Activated CD4-positive, alpha-beta T cell treated with anti-CD3 and anti-CD28 coated beads for 24 hours (primary cell): ENCODE data around the gene RGL2.

Experiments
- DNase-seq, 2 donors: peaks; one replicate each; pipeline ENCODE4 v3.0.0-alpha.2; 2020; ENCODE audit warnings: low read depth in 2 of 2

RGL2 gene

GRCh38 chr6:33316603-33317418, 18.1 kb upstream of the RGL2 start:
- DNase-seq: no peak

GRCh38 chr6:33315793-33316602, 17.3 kb upstream of the RGL2 start:
- no peak for DNase-seq

- no peak for DNase-seq
Measured at GRCh38 chr6:33314943-33315792, 16.4 kb upstream of the RGL2 start.

GRCh38 chr6:33314515-33314942, 15.8 kb upstream of the RGL2 start:
- DNase-seq: peak; percentile 29 to 39

GRCh38 chr6:33313709-33314514, 15.2 kb upstream of the RGL2 start, which contains the start of gene TAPBP:
Gene TAPBP (minus strand): TSS chr6:33314078. CDS start chr6:33314041, 37 bp downstream.
- DNase-seq: peak; percentile 71 to 73

GRCh38 chr6:33313105-33313708, 14.5 kb upstream of the RGL2 start:
- peak in 1 of 2 donors; percentile 37 for DNase-seq

GRCh38 chr6:33312361-33313104, 13.8 kb upstream of the RGL2 start:
- peak; percentile 68 for DNase-seq

- DNase-seq: no peak
Measured at GRCh38 chr6:33306356-33306755, 7.6 kb upstream of the RGL2 start.

- no peak for DNase-seq
Measured at GRCh38 chr6:33305052-33305451, 6.3 kb upstream of the RGL2 start.

GRCh38 chr6:33304216-33304615, 5.5 kb upstream of the RGL2 start:
- DNase-seq: no peak

- DNase-seq: no peak
Measured at GRCh38 chr6:33301877-33302276, 3.1 kb upstream of the RGL2 start.

- peak; percentile 90 to 91 for DNase-seq
Measured at GRCh38 chr6:33299237-33299944, 649 bp upstream of the RGL2 start.

GRCh38 chr6:33297956-33298772, 578 bp downstream of the RGL2 start:
- no peak for DNase-seq

- DNase-seq: no peak
Measured at GRCh38 chr6:33297406-33297955, 1.3 kb downstream of the RGL2 start.

GRCh38 chr6:33296797-33297405, 1.8 kb downstream of the RGL2 start:
- no peak for DNase-seq

GRCh38 chr6:33295621-33296369, 2.9 kb downstream of the RGL2 start:
- DNase-seq: no peak
